Upper lobe of left lung (tissue), 4 donors: ENCODE measurements around the gene C5orf63.

Source experiments
- EP300 ChIP-seq, 4 donors: sonication (generic); formaldehyde crosslinking; IDR thresholded peaks; one replicate each; pipeline ENCODE4 v1.5.1; 2017; ENCODE audit warnings: antibody characterized with exemption in 4 of 4, control low read depth in 2 of 4
- POLR2A ChIP-seq, 4 donors: fragments of 450-650 bp; IDR thresholded peaks; one replicate each; pipeline ENCODE4 v1.5.1; 2016 to 2017; ENCODE audit warnings: antibody characterized with exemption in 4 of 4, mild to moderate bottlenecking in 2 of 4
- POLR2AphosphoS5 ChIP-seq, 2 donors: sonication (generic); formaldehyde crosslinking; IDR thresholded peaks; one replicate each; pipeline ENCODE4 v1.5.1; 2017; ENCODE audit warnings: antibody characterized with exemption in 2 of 2
- TF ChIP-seq, protein P1 (sequence below), 6 experiments: fragments of 450-650 bp in 4 of 6; fragments of 200-600 bp in 2 of 6; sonication (generic) in 2 of 6; IDR thresholded peaks; one replicate each; pipeline ENCODE4 v1.5.1; 2016 to 2019; ENCODE audit warnings: antibody characterized with exemption in 6 of 6

DNA sequence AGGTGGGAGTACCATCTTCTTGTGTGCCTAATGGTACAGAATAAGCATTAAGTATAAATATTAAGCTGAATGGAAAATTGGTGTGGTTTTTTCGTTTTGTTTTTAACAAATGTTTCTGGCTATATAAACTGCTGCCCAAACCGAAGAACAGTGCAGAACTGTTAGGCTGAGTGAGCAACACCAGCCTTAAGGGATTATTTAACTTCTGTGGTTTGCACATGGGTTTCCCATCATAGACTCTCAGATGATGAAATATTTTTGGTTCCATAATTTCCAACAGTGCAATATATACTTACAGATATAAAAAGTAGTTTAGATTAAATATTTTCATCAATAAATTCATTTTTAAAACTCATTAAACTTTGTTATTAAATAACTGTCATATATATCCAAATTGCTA, 16.4 kb downstream of the C5orf63 start:
- TF ChIP-seq, protein P1, sequence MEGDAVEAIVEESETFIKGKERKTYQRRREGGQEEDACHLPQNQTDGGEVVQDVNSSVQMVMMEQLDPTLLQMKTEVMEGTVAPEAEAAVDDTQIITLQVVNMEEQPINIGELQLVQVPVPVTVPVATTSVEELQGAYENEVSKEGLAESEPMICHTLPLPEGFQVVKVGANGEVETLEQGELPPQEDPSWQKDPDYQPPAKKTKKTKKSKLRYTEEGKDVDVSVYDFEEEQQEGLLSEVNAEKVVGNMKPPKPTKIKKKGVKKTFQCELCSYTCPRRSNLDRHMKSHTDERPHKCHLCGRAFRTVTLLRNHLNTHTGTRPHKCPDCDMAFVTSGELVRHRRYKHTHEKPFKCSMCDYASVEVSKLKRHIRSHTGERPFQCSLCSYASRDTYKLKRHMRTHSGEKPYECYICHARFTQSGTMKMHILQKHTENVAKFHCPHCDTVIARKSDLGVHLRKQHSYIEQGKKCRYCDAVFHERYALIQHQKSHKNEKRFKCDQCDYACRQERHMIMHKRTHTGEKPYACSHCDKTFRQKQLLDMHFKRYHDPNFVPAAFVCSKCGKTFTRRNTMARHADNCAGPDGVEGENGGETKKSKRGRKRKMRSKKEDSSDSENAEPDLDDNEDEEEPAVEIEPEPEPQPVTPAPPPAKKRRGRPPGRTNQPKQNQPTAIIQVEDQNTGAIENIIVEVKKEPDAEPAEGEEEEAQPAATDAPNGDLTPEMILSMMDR (IDR thresholded peaks at IDR 0.05), result no peak
- TF ChIP-seq POLR2AphosphoS5 (IDR thresholded peaks at IDR 0.05) (no peak), EP300 (IDR thresholded peaks at IDR 0.05) (no peak), POLR2A (IDR thresholded peaks at IDR 0.05) (no peak)
